ENCODE measurements around the gene HVCN1.

The HVCN1 gene

DNA sequence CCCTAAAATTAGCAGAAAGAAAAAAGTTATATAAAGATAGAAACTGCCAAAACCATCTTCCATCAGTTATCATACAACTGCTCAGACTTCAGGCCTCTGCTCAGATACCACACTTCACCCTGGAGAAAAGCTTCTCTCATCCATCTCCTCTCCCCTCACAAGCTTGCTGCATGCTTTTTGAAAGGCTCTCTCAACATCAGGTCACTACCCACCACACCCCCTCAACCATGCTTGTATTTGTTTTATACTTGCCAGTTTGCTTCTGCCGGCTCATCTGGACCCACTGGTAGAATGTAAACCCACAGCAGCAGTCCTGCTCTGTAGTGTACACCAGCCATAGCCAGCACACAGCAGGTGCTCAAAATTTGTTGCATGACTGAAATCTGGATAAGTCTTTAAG is 45.0 kb upstream of the HVCN1 start:
- H3K4me2 ChIP-seq (ENCODE audit: low read depth, low read length, poor library complexity, severe bottlenecking): no peak overlapping the region
- no peaks in the 10 kb centered on the region for H3K27me3 ChIP-seq (ENCODE audit: low read length)
- H3K79me2 ChIP-seq (ENCODE audit: insufficient read depth, low read length): peaks cover 100% of the 10 kb centered on the region
- no peaks in the 10 kb centered on the region for H3K9me3 ChIP-seq (ENCODE audit: insufficient read depth, low read length)
- H3K4me3 ChIP-seq (ENCODE audit: insufficient read depth, low read length, poor library complexity, severe bottlenecking): no peak overlapping the region
- H3K9ac ChIP-seq (ENCODE audit: low read length): no peak overlapping the region
- no peaks in the 10 kb centered on the region for H3K9me2 ChIP-seq (replicated peaks; ENCODE audit: insufficient read depth, low read length)
- no peak for TF ChIP-seq EZH2phosphoT487 (conservative IDR thresholded peaks at IDR 0.05; ENCODE audit: low read length)
- TF ChIP-seq, protein P1, sequence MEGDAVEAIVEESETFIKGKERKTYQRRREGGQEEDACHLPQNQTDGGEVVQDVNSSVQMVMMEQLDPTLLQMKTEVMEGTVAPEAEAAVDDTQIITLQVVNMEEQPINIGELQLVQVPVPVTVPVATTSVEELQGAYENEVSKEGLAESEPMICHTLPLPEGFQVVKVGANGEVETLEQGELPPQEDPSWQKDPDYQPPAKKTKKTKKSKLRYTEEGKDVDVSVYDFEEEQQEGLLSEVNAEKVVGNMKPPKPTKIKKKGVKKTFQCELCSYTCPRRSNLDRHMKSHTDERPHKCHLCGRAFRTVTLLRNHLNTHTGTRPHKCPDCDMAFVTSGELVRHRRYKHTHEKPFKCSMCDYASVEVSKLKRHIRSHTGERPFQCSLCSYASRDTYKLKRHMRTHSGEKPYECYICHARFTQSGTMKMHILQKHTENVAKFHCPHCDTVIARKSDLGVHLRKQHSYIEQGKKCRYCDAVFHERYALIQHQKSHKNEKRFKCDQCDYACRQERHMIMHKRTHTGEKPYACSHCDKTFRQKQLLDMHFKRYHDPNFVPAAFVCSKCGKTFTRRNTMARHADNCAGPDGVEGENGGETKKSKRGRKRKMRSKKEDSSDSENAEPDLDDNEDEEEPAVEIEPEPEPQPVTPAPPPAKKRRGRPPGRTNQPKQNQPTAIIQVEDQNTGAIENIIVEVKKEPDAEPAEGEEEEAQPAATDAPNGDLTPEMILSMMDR (IDR thresholded peaks at IDR 0.05; ENCODE audit: insufficient read depth, low read length, poor library complexity, severe bottlenecking): no peak
- peaks cover 45% of the 10 kb centered on the region for H4K20me1 ChIP-seq (ENCODE audit: low read depth, low read length)
- H3K27ac ChIP-seq (ENCODE audit: low read depth, low read length): no peak overlapping the region
- H2AFZ ChIP-seq (ENCODE audit: low read depth, low read length, severe bottlenecking): no peak overlapping the region
- peaks cover 5% of the 10 kb centered on the region for H3F3A ChIP-seq (ENCODE audit: insufficient read depth)
- peaks cover 41% of the 10 kb centered on the region for H3K36me3 ChIP-seq (ENCODE audit: low read length)

DNA sequence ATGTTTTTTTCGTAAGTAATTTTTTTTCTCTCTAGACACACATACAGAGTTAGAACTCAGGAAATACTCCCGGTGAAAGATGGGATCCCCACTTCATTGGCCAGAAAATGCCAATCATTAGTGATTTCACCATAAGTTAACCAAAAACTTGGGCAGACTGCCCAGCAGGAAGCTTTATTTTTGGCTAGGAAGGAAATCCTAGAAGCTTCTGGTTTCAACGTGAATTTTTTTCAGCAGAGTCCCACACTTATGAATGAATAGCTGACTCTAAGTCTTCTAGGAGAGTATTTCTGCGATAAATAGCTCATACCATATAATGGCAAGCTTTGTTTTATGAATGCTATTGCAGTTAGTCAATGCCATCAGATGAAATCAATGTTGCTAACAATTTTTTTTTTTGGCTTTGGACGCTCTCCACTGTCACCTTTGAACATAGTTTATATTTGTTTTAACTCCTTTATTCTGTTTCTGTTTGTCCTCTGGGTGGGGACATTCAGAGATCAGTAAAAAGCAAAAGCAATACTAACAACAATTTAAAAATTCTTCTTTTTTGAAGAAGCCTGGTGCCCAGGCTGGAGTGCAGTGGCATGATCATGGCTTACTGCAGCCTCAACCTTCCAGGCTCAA is 44.3 kb upstream of the HVCN1 start:
- Histone ChIP-seq H3K4me2 (ENCODE audit: low read depth, low read length, poor library complexity, severe bottlenecking) (no peak overlapping the region), H4K20me1 (ENCODE audit: low read depth, low read length) (peaks cover 39% of the 10 kb centered on the region)
- TF ChIP-seq, protein P1 (IDR thresholded peaks at IDR 0.05; ENCODE audit: insufficient read depth, low read length, poor library complexity, severe bottlenecking): no peak
- no peak for TF ChIP-seq EZH2phosphoT487 (conservative IDR thresholded peaks at IDR 0.05; ENCODE audit: low read length)

DNA sequence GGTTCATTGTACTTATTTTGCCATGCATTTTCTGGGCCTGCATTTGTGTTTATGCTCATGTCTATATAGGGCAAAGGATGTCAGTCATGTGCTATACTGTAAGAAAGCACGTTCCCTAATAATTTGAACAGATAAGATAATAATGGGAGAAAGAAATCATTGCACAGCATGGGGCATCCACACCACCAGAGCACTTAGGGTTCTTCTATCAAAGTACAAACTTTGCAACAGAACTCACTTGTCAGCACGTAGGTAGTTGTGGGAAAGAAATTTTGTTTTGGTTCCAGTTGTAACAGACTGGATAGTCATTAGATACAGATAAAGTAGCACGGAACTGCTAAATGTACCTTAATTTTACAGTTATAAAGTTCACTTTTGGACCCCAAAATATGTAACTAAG is 43.7 kb upstream of the HVCN1 start:
- Histone ChIP-seq H4K20me1 (ENCODE audit: low read depth, low read length) (peaks cover 34% of the 10 kb centered on the region), H3F3A (ENCODE audit: insufficient read depth) (peaks cover 5% of the 10 kb centered on the region), H3K9ac (ENCODE audit: low read length) (no peak overlapping the region), H3K4me3 (ENCODE audit: insufficient read depth, low read length, poor library complexity, severe bottlenecking) (no peak overlapping the region), H3K27ac (ENCODE audit: low read depth, low read length) (no peak overlapping the region), H3K27me3 (ENCODE audit: low read length) (no peaks in the 10 kb centered on the region), H3K9me3 (ENCODE audit: insufficient read depth, low read length) (no peaks in the 10 kb centered on the region), H3K79me2 (ENCODE audit: insufficient read depth, low read length) (peaks cover 94% of the 10 kb centered on the region), H3K36me3 (ENCODE audit: low read length) (peaks cover 46% of the 10 kb centered on the region), H3K9me2 (replicated peaks; ENCODE audit: insufficient read depth, low read length) (no peaks in the 10 kb centered on the region), H3K4me2 (ENCODE audit: low read depth, low read length, poor library complexity, severe bottlenecking) (no peak overlapping the region), H2AFZ (ENCODE audit: low read depth, low read length, severe bottlenecking) (no peak overlapping the region)
- no peak for TF ChIP-seq EZH2phosphoT487 (conservative IDR thresholded peaks at IDR 0.05; ENCODE audit: low read length)
- TF ChIP-seq, protein P1 (IDR thresholded peaks at IDR 0.05; ENCODE audit: insufficient read depth, low read length, poor library complexity, severe bottlenecking): no peak

More for the DNA sequence above, 44.3 kb upstream of the HVCN1 start:
- Histone ChIP-seq H3K4me3 (ENCODE audit: insufficient read depth, low read length, poor library complexity, severe bottlenecking) (no peak overlapping the region), H3K9me3 (ENCODE audit: insufficient read depth, low read length) (no peaks in the 10 kb centered on the region), H3K9me2 (replicated peaks; ENCODE audit: insufficient read depth, low read length) (no peaks in the 10 kb centered on the region), H3K36me3 (ENCODE audit: low read length) (peaks cover 46% of the 10 kb centered on the region), H3K27ac (ENCODE audit: low read depth, low read length) (no peak overlapping the region), H3K27me3 (ENCODE audit: low read length) (no peaks in the 10 kb centered on the region), H3F3A (ENCODE audit: insufficient read depth) (peaks cover 5% of the 10 kb centered on the region), H3K9ac (ENCODE audit: low read length) (no peak overlapping the region), H2AFZ (ENCODE audit: low read depth, low read length, severe bottlenecking) (no peak overlapping the region), H3K79me2 (ENCODE audit: insufficient read depth, low read length) (peaks cover 100% of the 10 kb centered on the region)
